Gastrocnemius medialis (tissue), 4 donors: Measurements from ENCODE around the gene DUOX1.

Experiments used
- POLR2A ChIP-seq, 2 donors: fragments of 450-650 bp; IDR thresholded peaks; one replicate each; pipeline ENCODE4 v1.6.1; 2017; ENCODE audit warnings: antibody characterized with exemption in 2 of 2, mild to moderate bottlenecking in 2 of 2, moderate library complexity in 2 of 2
- TF ChIP-seq, protein P1 (sequence below), 5 experiments: fragments of 450-650 bp in 3 of 5; fragments of 200-600 bp in 2 of 5; sonication (generic) in 2 of 5; IDR thresholded peaks in 4 of 5; conservative IDR thresholded peaks in 1 of 5; 1 replicate in 4 of 5; 2 replicates in 1 of 5; pipeline ENCODE4 v1.5.1; 2016 to 2019; ENCODE audit warnings: antibody characterized with exemption in 5 of 5, mild to moderate bottlenecking in 3 of 5, moderate library complexity in 3 of 5

DNA sequence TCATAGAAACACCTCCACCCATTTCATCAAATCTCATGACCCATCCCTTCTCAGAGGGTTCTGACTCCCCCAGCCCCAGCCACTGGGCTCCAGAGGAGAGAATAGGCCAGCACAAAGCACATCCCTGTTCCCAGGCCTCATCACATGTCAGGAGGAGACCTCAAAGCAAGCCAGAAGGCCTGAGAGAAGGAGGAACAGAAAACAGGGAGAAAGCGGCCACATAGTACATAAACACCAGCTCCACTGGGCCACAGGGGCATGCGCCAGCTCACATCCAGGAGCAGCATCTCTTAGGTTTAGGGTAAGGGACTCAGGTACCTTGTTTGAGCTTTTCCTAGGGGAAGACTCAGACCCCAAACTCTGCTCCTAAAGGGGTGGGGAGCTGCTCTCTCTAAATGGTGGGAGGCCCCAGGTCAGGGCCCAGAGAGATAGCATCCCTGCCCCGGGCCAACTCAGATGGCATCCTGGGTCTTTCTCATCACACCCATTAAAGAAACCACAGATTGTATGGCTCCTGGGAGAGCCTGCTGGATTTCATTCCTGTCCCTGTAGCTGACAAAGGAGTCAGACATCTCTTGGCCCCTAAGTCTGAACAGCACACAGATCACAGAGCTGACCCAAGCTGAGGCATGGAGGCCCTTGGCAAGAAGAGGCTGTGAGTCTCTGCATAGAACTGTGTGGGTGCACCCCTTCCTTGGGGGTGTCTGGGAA is 55.4 kb downstream of the DUOX1 start:
- TF ChIP-seq, protein P1, sequence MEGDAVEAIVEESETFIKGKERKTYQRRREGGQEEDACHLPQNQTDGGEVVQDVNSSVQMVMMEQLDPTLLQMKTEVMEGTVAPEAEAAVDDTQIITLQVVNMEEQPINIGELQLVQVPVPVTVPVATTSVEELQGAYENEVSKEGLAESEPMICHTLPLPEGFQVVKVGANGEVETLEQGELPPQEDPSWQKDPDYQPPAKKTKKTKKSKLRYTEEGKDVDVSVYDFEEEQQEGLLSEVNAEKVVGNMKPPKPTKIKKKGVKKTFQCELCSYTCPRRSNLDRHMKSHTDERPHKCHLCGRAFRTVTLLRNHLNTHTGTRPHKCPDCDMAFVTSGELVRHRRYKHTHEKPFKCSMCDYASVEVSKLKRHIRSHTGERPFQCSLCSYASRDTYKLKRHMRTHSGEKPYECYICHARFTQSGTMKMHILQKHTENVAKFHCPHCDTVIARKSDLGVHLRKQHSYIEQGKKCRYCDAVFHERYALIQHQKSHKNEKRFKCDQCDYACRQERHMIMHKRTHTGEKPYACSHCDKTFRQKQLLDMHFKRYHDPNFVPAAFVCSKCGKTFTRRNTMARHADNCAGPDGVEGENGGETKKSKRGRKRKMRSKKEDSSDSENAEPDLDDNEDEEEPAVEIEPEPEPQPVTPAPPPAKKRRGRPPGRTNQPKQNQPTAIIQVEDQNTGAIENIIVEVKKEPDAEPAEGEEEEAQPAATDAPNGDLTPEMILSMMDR (IDR thresholded peaks at IDR 0.05 in 4 of 5, conservative IDR thresholded peaks at IDR 0.05 in 1 of 5): no peak
- no peak for TF ChIP-seq POLR2A (IDR thresholded peaks at IDR 0.05)
